Neural cell (in vitro differentiated cells): ENCODE results near the gene KANK4.

Experiments used
- EZH2 ChIP-seq: fragments of 200-600, 300-800 bp; shearing (Covaris generic), sonication (generic); IDR thresholded peaks from 2 replicates; pipeline ENCODE4 v1.6.1; 2014; ENCODE audit warnings: antibody characterized with exemption, low read length, borderline replicate concordance, mild to moderate bottlenecking; ENCODE audit not compliant: insufficient read depth, poor library complexity, severe bottlenecking
- MXI1 ChIP-seq: fragments of 450-650 bp; conservative IDR thresholded peaks from 2 replicates; pipeline ENCODE4 v1.6.1; 2014; ENCODE audit warnings: antibody characterized with exemption, mild to moderate bottlenecking; ENCODE audit not compliant: poor library complexity, severe bottlenecking
- POLR2AphosphoS5 ChIP-seq: IDR thresholded peaks from 2 replicates; pipeline ENCODE4 v1.6.1; 2012
- REST ChIP-seq: IDR thresholded peaks from 2 replicates; pipeline ENCODE4 v1.6.1; 2012; ENCODE audit warnings: borderline replicate concordance
- TAF1 ChIP-seq: IDR thresholded peaks from 2 replicates; pipeline ENCODE4 v1.6.1; 2012; ENCODE audit warnings: low read depth
- TF ChIP-seq, protein P1 (sequence below): fragments of 450-650 bp; IDR thresholded peaks from 2 replicates; pipeline ENCODE4 v1.5.1; 2014; ENCODE audit warnings: antibody characterized with exemption, mild to moderate bottlenecking, moderate library complexity; ENCODE audit not compliant: poor library complexity, severe bottlenecking

DNA sequence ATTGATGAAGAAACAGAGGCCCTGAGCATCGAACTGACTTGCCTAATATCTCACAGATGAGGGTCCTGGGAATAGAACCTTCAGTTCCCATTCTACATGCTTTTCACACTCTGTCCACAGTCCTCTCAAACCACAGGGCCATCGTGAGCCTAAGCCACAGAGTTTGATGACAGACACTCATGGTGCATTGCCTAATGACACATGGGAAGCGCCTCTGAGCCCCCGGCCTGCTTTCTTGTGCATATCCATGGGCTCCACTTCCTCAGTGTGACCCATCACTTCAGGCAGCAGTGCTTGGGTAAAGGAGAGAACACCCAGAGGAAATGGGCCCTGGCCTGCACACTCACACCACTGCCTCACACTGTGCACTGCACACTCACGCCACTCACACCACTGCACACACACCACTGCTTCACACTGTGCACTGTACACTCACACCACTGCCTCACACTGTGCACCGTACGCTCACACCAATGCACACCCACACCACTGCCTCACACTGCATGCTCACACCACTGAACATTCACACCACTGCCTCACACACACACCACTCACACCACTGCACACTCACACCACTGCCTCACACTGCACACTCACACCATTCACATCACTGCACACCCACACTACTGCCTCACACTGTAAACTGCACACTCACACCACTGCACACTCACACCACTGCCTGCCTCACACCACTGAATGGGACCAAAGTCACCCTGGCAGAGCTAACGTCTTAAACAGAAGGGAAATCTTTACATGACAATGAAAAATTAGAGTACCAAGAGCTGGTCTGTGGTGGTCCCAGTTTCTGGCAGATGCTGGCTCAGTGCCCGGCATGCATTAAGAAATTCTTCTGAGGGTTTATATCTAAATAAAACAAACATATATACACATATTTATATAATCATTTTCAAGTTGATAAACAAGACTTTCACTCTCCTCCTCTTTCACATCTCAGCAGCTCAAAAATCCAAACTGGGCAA is 53.0 kb downstream of the KANK4 start:
- no peak for TF ChIP-seq EZH2
- TF ChIP-seq, protein P1, sequence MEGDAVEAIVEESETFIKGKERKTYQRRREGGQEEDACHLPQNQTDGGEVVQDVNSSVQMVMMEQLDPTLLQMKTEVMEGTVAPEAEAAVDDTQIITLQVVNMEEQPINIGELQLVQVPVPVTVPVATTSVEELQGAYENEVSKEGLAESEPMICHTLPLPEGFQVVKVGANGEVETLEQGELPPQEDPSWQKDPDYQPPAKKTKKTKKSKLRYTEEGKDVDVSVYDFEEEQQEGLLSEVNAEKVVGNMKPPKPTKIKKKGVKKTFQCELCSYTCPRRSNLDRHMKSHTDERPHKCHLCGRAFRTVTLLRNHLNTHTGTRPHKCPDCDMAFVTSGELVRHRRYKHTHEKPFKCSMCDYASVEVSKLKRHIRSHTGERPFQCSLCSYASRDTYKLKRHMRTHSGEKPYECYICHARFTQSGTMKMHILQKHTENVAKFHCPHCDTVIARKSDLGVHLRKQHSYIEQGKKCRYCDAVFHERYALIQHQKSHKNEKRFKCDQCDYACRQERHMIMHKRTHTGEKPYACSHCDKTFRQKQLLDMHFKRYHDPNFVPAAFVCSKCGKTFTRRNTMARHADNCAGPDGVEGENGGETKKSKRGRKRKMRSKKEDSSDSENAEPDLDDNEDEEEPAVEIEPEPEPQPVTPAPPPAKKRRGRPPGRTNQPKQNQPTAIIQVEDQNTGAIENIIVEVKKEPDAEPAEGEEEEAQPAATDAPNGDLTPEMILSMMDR, result no peak
- no peak for TF ChIP-seq POLR2AphosphoS5
- TF ChIP-seq REST, result no peak
- TF ChIP-seq TAF1, result no peak
- TF ChIP-seq MXI1, result no peak
